GM12875 (cell line): ENCODE data around the gene TTLL4.
A peak's percentile ranks its signal among the peaks of the same experiment; 100 is the strongest.

ENCODE experiments used
- H3K4me3 ChIP-seq: one replicate; pipeline ENCODE4 v1.5.1; 2011; ENCODE audit warnings: low read depth, low read length, control low read depth
- CTCF ChIP-seq: IDR thresholded peaks from 2 replicates; pipeline ENCODE4 v1.5.1; 2011; ENCODE audit warnings: low read depth, mild to moderate bottlenecking, control low read depth, inconsistent platforms, low read length, moderate library complexity, borderline replicate concordance; ENCODE audit not compliant: insufficient read depth

The TTLL4 gene

GRCh38 chr2:218710687-218711549, at the start of gene TTLL4:
TTLL4 (plus strand) TSS chr2:218710835; CDS start chr2:218737677, 26,842 bp downstream.
- TF ChIP-seq CTCF: peak; percentile 94
- peak within 1 kb of the TSS; percentile 88 for H3K4me3 ChIP-seq

- TF ChIP-seq CTCF: no peak
- H3K4me3 ChIP-seq: no peak overlapping the region
Observed at GRCh38 chr2:218662377-218662776, 48.3 kb upstream of the TTLL4 start.

DNA sequence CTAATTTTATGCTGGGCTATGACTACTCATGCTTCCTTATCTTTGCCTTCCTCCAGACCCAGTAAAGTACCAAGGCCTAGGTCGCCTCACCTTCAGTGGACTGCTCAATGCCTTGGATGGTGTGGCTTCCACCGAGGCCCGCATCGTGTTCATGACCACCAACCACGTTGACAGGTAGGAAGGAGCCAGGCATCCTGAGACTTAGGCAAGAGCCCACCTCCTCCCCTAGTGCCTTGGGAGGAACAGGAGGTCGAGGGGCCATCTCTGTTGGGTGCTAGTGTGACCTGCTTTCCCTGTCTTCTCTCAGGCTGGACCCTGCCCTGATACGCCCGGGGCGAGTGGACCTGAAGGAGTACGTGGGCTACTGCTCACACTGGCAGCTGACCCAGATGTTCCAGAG, 47.8 kb upstream of the TTLL4 start:
- no peak overlapping the region for H3K4me3 ChIP-seq
- no peak for TF ChIP-seq CTCF

- H3K4me3 ChIP-seq: no peak overlapping the region
- no peak for TF ChIP-seq CTCF
Observed at GRCh38 chr2:218663901-218664300, 46.7 kb upstream of the TTLL4 start.

DNA sequence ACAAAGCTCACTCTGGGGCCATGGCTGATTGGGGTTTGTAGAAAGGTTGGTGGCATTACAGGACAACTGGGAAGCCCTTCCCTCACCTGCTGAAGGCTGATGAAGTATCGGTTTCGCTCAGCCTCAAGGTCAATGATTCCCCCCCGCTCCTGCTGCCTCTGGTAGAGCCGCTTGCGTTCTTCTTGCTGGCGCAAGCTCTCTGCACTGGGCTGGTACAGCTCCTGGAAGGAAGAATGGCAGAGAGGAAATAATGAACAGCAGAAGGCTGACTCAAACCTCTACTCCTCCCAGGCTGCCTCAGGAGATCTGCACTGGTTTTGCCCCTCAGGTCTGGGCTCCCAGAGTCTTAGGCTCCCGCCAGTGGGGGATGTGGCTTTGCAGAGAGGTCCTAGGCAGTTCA, 46.0 kb upstream of the TTLL4 start:
- no peak for TF ChIP-seq CTCF
- H3K4me3 ChIP-seq: no peak overlapping the region

DNA sequence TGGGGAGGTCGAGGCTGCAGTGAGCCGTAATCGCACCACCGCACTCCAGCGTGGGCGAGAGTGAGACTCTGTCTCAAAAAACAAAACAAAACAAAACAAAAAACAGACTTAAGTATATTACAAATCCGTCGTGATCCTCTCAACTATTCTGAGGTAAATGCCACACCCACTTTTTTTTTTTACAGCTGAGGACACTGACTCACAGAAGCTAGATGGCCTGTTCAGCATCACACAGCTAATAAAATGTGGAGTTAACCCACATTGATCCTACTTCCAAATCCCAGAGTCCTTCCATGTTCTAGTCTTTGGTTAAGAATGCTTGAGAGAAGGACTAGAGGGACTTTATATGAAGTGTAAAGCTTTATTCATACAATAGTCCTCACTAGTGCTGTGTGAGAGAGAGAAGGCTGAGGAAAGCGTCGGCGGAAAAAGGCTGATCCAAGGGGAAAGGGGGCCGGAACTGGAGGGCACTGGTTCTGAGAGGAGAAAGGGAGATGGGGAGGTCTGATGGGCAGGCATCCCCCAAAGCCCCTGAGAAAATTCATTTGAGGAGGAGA, 39.5 kb upstream of the TTLL4 start:
- TF ChIP-seq CTCF: no peak
- peak overlapping the region; percentile 65 for H3K4me3 ChIP-seq
